Tibial artery (tissue), 4 donors: Measurements from ENCODE around the gene ELP1.

ENCODE experiments used
- DNase-seq, 2 donors: peaks; one replicate each; pipeline ENCODE4 v3.0.0-alpha.2; 2019
- H3K27ac ChIP-seq, 2 donors: fragments of 200-600 bp; sonication (generic) in 1 of 2; 1 replicate in 1 of 2; 2 replicates in 1 of 2; pipeline ENCODE4 v1.5.1; 2018 to 2019; ENCODE audit warnings: mild to moderate bottlenecking in 1 of 2
- H3K27me3 ChIP-seq, 2 donors: fragments of 200-600 bp; sonication (generic) in 1 of 2; one replicate each; pipeline versions ENCODE4 v1.5.1 to v1.6.0; 2016 to 2019
- H3K36me3 ChIP-seq, 3 donors: fragments of 200-600 bp; sonication (generic) in 2 of 3; one replicate each; pipeline ENCODE4 v1.5.1; 2016 to 2019; ENCODE audit warnings: mild to moderate bottlenecking in 2 of 3
- H3K4me1 ChIP-seq, 4 donors: fragments of 200-600 bp; sonication (generic) in 2 of 4; 1 replicate in 3 of 4; 2 replicates in 1 of 4; pipeline ENCODE4 v1.5.1; 2016 to 2019
- H3K4me3 ChIP-seq, 2 donors: fragments of 200-600 bp; sonication (generic) in 1 of 2; 1 replicate in 1 of 2; 2 replicates in 1 of 2; pipeline ENCODE4 v1.5.1; 2018 to 2019; ENCODE audit warnings: mild to moderate bottlenecking in 2 of 2
- H3K9me3 ChIP-seq, 3 donors: fragments of 200-600 bp; sonication (generic) in 1 of 3; one replicate each; pipeline ENCODE4 v1.5.1; 2016 to 2019
- intact Hi-C: fragments of 100-400 bp; cut with DNase I; formaldehyde crosslinking; loops from one replicate; pipeline ENCODE4 v1.15.0; 2023; ENCODE audit warnings: low total_unique reads
- TF ChIP-seq, protein P1 (sequence below), 2 experiments: fragments of 200-600 bp in 1 of 2; fragments of 450-650 bp in 1 of 2; IDR thresholded peaks; one replicate each; pipeline ENCODE4 v1.5.1; 2017 to 2019; ENCODE audit warnings: antibody characterized with exemption in 2 of 2, mild to moderate bottlenecking in 1 of 2, moderate library complexity in 1 of 2

Gene ELP1

GRCh38 chr9:108835831-108836230 lies 98.1 kb downstream of the ELP1 start:
- intact Hi-C loops, result no loop called here
- Histone ChIP-seq H3K27me3 (no peaks in the 10 kb centered on the region), H3K27ac (no peak overlapping the region), H3K4me1 (no peaks in the 10 kb centered on the region), H3K36me3 (no peaks in the 10 kb centered on the region), H3K9me3 (no peaks in the 10 kb centered on the region), H3K4me3 (no peak overlapping the region)
- TF ChIP-seq, protein P1, sequence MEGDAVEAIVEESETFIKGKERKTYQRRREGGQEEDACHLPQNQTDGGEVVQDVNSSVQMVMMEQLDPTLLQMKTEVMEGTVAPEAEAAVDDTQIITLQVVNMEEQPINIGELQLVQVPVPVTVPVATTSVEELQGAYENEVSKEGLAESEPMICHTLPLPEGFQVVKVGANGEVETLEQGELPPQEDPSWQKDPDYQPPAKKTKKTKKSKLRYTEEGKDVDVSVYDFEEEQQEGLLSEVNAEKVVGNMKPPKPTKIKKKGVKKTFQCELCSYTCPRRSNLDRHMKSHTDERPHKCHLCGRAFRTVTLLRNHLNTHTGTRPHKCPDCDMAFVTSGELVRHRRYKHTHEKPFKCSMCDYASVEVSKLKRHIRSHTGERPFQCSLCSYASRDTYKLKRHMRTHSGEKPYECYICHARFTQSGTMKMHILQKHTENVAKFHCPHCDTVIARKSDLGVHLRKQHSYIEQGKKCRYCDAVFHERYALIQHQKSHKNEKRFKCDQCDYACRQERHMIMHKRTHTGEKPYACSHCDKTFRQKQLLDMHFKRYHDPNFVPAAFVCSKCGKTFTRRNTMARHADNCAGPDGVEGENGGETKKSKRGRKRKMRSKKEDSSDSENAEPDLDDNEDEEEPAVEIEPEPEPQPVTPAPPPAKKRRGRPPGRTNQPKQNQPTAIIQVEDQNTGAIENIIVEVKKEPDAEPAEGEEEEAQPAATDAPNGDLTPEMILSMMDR (IDR thresholded peaks at IDR 0.05), result no peak
- no peak for DNase-seq

DNA sequence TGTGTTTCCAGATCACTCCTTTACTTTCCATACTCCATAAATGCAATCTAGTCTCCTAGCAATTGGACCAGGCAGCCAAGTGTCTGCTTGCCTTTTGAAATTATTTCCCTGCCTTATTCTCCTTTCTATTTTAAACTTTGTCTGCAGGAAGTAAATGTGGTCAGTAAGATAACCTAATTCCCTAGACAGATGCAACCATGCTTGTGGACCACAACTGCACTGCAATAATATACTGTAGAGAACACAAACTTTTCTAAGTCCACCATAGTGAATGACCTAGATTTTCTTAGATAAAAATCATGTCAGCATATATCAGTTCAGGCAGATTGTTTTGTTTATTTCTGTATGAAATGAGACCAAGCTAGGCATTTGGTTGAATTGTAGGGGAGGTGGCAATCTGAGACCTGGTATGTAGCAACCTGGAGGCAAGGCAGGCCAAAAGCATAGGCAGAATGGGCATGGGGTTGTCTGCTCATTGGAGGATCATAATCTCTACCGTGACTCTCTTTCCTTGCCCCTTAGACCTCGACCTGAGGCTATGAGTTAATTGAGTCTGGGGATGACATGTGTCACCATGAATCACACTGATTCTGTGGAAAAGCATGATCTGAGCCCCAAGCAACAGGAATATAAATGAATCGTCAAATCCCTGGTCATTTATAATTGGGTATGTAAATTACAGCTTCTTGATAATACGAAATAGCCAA lies 98.8 kb downstream of the ELP1 start:
- H3K36me3 ChIP-seq, result no peaks in the 10 kb centered on the region
- H3K4me1 ChIP-seq, result no peaks in the 10 kb centered on the region

GRCh38 chr9:108832179-108832500 lies 101.8 kb downstream of the ELP1 start:
- Histone ChIP-seq H3K4me1 (no peaks in the 10 kb centered on the region), H3K36me3 (no peaks in the 10 kb centered on the region), H3K27me3 (no peaks in the 10 kb centered on the region), H3K4me3 (no peak overlapping the region), H3K9me3 (no peaks in the 10 kb centered on the region), H3K27ac (no peak overlapping the region)
- DNase-seq, result no peak
- TF ChIP-seq, protein P1 (IDR thresholded peaks at IDR 0.05), result no peak
- intact Hi-C loops, result no loop called here

More for the DNA sequence above, 98.8 kb downstream of the ELP1 start:
- H3K27me3 ChIP-seq, result no peaks in the 10 kb centered on the region
- intact Hi-C loops, result no loop called here
- H3K4me3 ChIP-seq, result no peak overlapping the region
- no peak overlapping the region for H3K27ac ChIP-seq
- no peak for DNase-seq
- TF ChIP-seq, protein P1 (IDR thresholded peaks at IDR 0.05), result no peak
- H3K9me3 ChIP-seq, result no peaks in the 10 kb centered on the region

- no peaks in the 10 kb centered on the region for H3K9me3 ChIP-seq
- H3K27ac ChIP-seq, result no peak overlapping the region
- no peak for DNase-seq
- H3K4me1 ChIP-seq, result no peaks in the 10 kb centered on the region
- intact Hi-C loops, result no loop called here
- no peaks in the 10 kb centered on the region for H3K36me3 ChIP-seq
- no peak overlapping the region for H3K4me3 ChIP-seq
- H3K27me3 ChIP-seq, result no peaks in the 10 kb centered on the region
- TF ChIP-seq, protein P1 (IDR thresholded peaks at IDR 0.05), result no peak
Observed at GRCh38 chr9:108831496-108832178, 102.3 kb downstream of the ELP1 start.

- H3K4me3 ChIP-seq, result no peak overlapping the region
- no peak for DNase-seq
- H3K4me1 ChIP-seq, result no peaks in the 10 kb centered on the region
- no peaks in the 10 kb centered on the region for H3K36me3 ChIP-seq
- intact Hi-C loops, result no loop called here
- no peaks in the 10 kb centered on the region for H3K9me3 ChIP-seq
- TF ChIP-seq, protein P1 (IDR thresholded peaks at IDR 0.05), result no peak
- H3K27ac ChIP-seq, result no peak overlapping the region
- no peaks in the 10 kb centered on the region for H3K27me3 ChIP-seq
Observed at GRCh38 chr9:108830272-108830671, 103.7 kb downstream of the ELP1 start.
